ENCODE measurements around the gene JAKMIP1. TPM values are rescaled to one million over a fixed set of nuclear protein-coding genes. Genes with fewer than 3 reads are reported as not detected.

Gene JAKMIP1
- total and polyA plus RNA-seq, 12 donors, result 0.14 to 5.3 (median 2.9) TPM; not detected in 2

DNA sequence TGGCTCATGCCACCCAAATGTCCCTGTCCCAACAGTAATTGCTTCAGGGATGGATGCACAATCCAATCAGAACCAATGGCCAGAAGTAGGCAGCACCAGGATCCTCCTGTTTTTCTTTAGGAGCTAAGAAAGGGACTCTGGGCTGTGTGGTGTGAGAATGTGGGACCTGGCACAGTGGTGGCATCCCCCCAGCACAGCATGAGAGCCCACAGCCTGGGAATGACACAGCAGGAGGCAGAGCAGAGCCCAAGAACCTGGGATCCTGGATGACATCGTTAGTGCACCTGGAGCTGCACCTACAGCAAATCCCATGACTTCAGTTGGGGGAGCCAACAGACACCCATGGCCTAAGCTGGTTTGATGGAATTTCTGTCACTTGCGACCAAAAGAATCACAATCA is 111.4 kb downstream of the JAKMIP1 start:
- intact Hi-C loops (cut with DNase I), result no loop called here
- Histone ChIP-seq H3K4me3 (no peak overlapping the region), H3K9me3 (replicated peaks in 1 of 3) (no peaks in the 10 kb centered on the region), H3K27me3 (no peaks in the 10 kb centered on the region), H3K36me3 (replicated peaks in 1 of 2) (no peaks in the 10 kb centered on the region), H3K27ac (no peak overlapping the region), H3K4me1 (replicated peaks in 1 of 2) (no peaks in the 10 kb centered on the region)
- DNase-seq, result peak in 1 of 7 donors; percentile 13
- 72 to 94% (median 79%) methylated on average over 2 of the region's 2 CpGs for WGBS, 4 donors
- TF ChIP-seq, protein P1, sequence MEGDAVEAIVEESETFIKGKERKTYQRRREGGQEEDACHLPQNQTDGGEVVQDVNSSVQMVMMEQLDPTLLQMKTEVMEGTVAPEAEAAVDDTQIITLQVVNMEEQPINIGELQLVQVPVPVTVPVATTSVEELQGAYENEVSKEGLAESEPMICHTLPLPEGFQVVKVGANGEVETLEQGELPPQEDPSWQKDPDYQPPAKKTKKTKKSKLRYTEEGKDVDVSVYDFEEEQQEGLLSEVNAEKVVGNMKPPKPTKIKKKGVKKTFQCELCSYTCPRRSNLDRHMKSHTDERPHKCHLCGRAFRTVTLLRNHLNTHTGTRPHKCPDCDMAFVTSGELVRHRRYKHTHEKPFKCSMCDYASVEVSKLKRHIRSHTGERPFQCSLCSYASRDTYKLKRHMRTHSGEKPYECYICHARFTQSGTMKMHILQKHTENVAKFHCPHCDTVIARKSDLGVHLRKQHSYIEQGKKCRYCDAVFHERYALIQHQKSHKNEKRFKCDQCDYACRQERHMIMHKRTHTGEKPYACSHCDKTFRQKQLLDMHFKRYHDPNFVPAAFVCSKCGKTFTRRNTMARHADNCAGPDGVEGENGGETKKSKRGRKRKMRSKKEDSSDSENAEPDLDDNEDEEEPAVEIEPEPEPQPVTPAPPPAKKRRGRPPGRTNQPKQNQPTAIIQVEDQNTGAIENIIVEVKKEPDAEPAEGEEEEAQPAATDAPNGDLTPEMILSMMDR (IDR thresholded peaks at IDR 0.05), result no peak
- TF ChIP-seq POLR2A (IDR thresholded peaks at IDR 0.05), result no peak

GRCh38 chr4:6087669-6088341 is 112.5 kb downstream of the JAKMIP1 start:
- Histone ChIP-seq H3K9me3 (replicated peaks in 1 of 3) (no peaks in the 10 kb centered on the region), H3K27me3 (no peaks in the 10 kb centered on the region), H3K4me1 (replicated peaks in 1 of 2) (no peaks in the 10 kb centered on the region), H3K36me3 (replicated peaks in 1 of 2) (no peaks in the 10 kb centered on the region), H3K27ac (no peak overlapping the region), H3K4me3 (no peak overlapping the region)
- no peak for TF ChIP-seq POLR2A (IDR thresholded peaks at IDR 0.05)
- TF ChIP-seq, protein P1 (IDR thresholded peaks at IDR 0.05), result peak in 4 of 6 experiments; percentile 23 to 43 (median 39)
- intact Hi-C loops (cut with DNase I), result no loop called here
- WGBS, 4 donors, result 50 to 59% (median 54%) methylated on average over 7 of the region's 7 CpGs
- DNase-seq, result peak in 4 of 7 donors; percentile 18 to 60 (median 33)

GRCh38 chr4:6086846-6087245 is 113.5 kb downstream of the JAKMIP1 start:
- no peak for DNase-seq
- Histone ChIP-seq H3K27me3 (no peaks in the 10 kb centered on the region), H3K4me1 (replicated peaks in 1 of 2) (no peaks in the 10 kb centered on the region), H3K27ac (no peak overlapping the region), H3K9me3 (replicated peaks in 1 of 3) (no peaks in the 10 kb centered on the region), H3K36me3 (replicated peaks in 1 of 2) (no peaks in the 10 kb centered on the region), H3K4me3 (no peak overlapping the region)
- intact Hi-C loops (cut with DNase I), result no loop called here
- no peak for TF ChIP-seq POLR2A (IDR thresholded peaks at IDR 0.05)
- TF ChIP-seq, protein P1 (IDR thresholded peaks at IDR 0.05), result no peak
- WGBS, 4 donors, result 65 to 88% (median 84%) methylated on average over 3 of the region's 3 CpGs

- Histone ChIP-seq H3K36me3 (replicated peaks in 1 of 2) (no peaks in the 10 kb centered on the region), H3K4me1 (replicated peaks in 1 of 2) (no peaks in the 10 kb centered on the region), H3K4me3 (no peak overlapping the region), H3K9me3 (replicated peaks in 1 of 3) (no peaks in the 10 kb centered on the region), H3K27me3 (no peaks in the 10 kb centered on the region), H3K27ac (no peak overlapping the region)
- TF ChIP-seq POLR2A (IDR thresholded peaks at IDR 0.05), result no peak
- TF ChIP-seq, protein P1 (IDR thresholded peaks at IDR 0.05), result no peak
- DNase-seq, result peak in 1 of 7 donors; percentile 24
- intact Hi-C loops (cut with DNase I), result no loop called here
- 72 to 76% (median 73%) methylated on average over 16 to 18 of the region's 18 CpGs for WGBS, 4 donors
These were observed 114.4 kb downstream of the JAKMIP1 start for GRCh38 chr4:6085691-6086628.
